Activated T-helper 9 cell treated with anti-CD3 and anti-CD28 coated beads, Interleukin-2, amount 50 U/mL, for 16 hours (primary cell): ENCODE measurements around the gene SNTA1.
"Not testable (repeated sequence)": the region's sequence is repeated elsewhere in the genome, so short reads cannot be mapped to it uniquely, and the experiment has no call there.

Experiments
- DNase-seq: peaks from one replicate; pipeline ENCODE4 v3.0.0-alpha.2; 2020; ENCODE audit warnings: low read depth

SNTA1 gene

DNA sequence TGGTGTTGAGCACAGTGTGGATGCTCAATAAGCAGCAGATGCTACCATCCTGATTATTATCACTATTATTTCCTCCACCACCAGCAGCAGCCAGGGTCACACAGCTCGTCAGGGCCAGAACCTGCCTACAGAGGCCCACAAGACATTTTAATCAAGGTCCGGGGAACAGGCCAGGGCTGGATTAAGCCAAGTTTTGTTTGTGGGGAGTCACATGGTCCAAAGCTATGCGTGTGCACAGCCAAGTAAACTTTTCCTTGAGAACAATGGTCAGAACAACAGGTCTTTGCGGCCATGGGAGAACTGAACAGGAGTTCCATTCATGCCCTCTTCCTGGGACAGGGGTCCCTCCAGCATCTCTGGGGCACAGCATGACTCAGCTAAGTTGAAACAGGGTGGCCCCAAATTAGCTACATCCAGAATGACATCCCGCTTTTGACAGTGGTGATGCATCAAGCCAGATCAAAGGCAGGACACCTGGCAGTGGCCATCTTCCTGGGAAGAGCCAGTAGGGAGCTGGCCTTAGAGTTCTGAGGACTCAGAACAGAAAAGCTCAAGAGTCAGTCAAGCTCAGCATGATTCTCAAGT is 11.7 kb downstream of the SNTA1 start:
- no peak for DNase-seq

DNA sequence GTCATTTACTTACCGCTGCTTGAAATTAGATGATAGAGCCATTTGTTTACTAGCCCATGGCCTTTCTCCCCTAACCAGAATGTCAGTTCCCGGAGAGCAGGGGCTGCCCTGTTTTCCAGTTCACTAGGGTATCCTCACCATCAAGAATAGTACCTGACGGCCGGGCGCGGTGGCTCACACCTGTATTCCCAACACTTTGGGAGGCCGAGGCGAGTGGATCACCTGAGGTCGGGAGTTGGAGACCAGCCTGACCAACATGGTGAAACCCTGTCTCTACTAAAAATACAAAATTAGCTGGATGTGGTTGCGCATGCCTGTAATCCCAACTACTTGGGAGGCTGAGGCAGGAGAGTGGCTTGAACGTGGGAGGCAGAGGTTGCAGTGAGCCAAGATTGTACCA is 19.7 kb downstream of the SNTA1 start:
- DNase-seq, result not testable (repeated sequence)

DNA sequence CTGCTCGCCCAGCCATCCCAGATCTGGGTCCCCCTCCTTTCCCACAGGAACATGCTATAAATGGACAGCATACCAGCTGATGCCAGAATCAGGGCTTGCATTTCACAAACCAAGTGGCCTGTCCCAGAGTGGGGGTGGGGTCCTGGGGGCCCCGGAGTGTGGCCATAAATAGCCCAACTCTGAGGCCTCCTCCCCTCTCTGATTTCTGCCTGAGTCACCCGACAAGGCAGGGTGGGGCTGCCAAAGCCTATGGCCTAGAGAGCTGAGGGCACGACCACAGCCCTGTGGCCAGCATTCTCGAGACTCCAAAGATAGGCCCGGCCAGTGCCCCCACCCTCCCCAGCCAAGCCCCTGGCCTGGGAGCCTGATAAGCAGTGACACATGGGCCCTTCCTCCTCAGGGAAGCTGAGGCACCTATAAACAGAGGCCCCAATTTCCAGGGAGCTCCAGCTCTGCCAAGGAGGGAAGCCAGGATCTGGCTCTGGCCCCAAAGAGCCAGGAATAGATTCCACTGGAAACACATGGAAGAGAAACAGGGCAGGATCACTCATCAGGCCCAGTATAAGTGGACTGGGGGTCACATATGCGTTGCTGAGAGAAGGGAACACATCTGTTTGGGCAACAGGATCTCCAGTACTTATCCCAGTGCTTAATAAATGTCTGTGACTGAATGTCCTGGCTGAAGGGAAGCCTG is 20.3 kb downstream of the SNTA1 start:
- DNase-seq, result no peak

DNA sequence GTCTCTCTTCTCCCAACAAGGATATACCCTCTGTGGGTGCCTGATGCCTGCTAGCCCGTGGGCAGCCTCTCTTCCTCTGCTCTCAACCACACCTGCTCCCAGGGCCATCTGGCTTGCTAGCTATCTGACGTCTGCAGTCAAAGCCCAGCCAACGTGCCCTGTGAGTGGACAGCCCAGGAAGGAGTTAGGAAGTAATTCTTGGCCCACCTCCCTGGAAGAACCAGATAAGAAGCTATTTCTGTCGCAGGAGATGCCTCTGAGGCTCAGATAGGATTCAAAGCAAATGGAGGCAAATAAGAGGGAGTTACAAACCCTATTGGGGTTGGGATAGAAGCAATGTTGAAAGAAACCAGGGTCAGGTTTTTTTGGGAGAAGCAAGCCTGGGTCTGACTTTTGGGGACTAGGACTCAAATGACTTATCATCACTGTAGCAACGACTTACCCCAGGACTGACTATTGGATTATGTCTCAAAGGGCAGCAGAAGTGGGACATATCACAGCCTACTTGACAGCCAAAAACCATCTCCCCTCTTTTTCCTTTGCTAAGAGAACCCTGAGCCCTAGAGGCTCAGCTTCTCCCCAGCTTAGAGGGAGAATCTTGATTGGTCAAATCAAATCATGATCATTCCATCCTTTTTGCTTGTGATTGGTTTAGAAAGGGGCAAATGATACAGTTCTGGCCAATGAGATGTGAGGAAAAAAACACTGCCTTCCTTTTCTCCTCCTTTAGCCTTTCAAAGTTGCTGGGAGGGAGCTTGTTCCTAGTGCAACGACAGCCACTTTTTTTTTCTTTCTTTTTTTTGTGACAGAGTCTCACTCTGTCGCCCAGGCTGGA is 24.2 kb downstream of the SNTA1 start:
- DNase-seq, result no peak

DNA sequence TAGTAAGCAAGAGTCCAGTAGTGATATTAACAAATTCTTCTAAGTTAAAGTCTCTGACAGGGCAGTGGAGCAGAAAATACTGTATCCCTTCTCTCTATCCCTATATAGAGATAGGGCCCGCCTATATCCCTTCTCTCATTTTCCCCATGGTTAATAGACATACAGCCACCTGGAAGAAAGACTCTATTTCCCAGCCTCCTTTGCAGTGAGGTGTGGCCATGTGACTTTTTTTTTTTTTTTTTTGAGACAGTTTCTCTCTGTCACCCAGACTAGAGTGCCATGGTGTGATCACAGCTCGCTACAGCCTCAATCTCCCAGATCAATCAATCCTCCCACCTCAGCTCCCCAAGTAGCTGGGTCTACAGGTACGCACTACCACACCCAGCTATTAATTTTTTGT is 25.5 kb downstream of the SNTA1 start:
- no peak for DNase-seq

DNA sequence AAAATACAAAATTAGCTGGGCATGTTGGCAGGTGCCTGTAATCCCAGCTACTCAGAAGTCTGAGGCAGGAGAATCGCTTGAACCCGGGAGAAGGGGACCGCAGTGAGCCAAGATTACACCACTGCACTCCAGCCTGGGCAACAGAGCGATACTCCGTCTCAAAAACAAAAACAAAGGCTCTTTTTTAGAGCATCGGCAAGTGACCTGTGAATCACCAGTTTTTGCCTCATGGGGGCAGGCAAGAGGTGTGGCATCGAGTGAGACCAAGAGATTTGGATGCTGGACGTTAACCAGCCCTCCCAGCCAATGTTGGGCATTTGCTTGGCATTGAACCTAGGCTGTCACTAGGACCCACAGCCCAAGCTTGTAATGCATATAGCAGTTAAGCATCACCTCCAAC is 27.6 kb downstream of the SNTA1 start:
- DNase-seq, result no peak

DNA sequence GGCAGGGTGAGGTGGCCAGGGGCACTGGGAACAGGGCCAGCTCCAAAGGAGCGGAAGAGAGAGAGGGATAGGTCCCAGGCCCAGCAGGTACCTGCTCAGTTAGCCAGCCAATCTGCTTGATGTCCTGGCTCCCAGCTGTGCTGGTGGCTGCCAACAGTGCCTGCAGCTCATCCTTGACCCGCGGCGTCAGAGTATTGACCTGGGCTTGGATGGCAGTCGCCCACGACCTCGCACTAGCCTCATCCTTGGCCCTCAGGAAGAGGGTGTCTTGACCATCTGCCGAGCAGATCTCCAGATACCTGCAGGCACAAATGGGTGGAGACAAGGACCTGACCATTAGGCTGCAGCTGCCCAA is 31.1 kb downstream of the SNTA1 start:
- DNase-seq, result no peak

DNA sequence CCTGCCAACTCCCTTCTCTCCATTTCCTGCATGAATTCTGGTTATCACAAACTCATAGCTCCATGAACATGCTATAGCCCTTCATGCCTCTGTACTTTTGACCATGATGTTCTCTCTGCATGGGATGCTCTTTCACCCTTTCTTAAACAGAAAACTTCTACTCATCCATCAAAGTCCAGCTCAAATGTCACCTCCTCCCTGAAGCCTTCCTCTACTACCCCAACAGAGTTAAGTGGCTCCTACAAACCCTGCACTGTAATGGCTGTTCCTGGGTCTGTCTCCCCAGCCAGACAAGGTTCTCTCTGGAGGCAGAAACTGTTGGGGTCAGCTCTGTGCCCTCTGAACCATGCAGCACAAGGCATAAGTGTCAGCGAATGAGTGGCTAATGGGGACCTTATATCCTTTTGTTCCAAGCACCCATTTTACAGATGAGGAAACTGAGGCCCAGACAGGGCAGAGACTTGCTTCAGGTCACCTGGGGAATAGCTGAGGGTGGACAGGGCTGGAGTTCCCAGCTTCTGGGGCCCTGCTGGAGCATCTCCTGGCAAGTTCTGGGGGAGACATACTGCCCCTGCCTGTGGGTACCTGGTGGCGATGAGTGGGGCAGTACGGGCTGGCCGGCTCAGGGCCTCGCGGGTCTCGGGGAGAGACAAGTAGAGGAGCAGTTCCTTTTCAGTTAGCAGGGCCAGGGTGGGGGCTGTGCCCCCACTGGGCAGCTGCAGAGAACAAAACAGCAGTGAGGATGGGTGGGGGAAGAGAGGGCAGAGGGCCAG is 31.7 kb downstream of the SNTA1 start:
- DNase-seq, result no peak

DNA sequence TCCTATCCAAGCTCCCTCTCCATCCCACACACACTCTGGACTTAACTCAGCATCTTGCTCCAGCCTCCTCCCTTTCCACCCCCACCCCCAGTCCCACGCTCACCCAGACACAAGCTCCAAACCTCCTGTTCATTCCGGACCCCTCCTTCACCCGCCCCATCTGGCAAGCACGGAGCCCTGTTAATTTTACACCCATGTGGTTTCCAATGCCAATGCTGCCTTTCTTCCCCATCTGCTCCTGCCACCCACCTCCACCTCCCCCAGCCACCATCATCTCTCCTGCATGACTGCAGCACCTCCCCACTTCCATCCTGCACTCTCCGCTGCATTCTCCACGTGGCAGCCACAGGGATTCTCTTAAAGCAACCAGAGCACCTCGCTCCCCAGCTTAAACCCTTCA is 32.3 kb downstream of the SNTA1 start:
- no peak for DNase-seq

DNA sequence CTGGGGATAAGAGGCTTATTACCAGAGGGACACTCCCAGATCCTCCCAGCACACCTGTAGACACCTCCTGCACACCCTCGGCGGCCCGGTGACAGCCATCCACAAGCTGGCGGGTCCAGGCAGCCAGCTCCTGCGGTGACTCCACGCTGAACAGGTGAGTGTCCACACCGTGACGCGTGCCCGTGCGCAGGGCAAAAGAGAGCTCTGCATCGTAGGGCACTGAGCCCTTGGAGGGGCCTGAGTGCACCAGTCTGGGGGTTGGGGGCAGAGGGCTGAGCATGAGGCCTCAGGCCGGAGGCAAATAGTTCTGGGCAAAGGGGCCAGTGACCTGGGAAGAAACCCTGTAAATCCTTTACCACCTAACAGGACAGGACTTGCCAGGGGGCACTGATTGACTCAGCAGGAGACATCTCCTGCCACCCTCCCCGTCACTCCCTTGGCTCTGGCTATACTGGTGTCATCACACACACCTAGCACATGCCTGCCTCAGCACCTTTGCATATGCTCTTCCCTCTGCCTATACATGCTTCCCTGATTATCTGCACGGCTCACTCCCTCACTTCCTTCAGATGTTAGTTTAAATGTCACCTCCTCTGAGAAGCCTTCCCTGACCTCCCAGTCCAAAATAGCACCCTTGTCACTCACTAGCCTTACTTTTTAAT is 33.4 kb downstream of the SNTA1 start:
- DNase-seq, result no peak

DNA sequence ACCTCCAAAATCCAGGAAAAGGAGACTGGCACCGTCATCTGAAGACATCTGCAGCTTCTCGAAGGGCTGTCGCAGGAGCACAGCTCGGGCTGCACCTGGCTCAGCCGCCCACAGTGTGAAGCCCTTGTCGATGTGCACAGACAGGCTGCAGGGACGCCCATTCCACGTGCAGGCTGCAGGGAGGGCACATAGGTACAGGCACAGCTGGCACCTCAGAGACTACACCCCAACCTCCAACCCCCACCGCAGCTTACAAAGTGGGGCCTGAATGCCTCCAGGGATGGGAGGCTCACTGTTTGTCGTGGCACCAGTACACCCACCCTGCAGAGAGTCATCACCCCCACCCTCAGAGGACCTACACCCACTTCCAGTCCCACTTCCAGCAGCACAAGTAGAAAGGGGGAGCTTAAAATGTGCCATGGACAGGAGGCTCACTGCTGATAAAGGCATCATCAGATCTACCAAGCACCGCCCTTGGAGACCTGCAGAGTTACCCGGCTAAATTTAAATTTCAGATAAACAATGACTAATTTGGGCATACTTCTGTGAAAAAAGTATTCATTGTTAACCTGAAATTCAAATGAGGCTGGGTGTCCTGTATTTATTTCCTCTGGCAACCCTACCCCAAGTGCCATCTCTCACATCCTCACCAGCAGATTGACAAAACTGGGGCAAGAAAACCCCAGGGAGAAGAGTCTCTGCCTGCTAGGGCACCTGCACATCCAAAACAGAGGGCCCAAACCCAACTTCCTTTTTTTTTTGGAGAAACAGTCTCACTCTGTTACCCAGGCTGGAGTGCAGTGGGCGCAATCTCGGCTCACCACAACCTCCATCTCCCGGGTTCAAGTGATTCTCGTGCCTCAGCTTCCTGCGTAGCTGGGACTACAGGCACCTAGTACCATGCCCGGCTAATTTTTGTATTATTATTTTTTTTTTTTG is 34.6 kb downstream of the SNTA1 start:
- no peak for DNase-seq

DNA sequence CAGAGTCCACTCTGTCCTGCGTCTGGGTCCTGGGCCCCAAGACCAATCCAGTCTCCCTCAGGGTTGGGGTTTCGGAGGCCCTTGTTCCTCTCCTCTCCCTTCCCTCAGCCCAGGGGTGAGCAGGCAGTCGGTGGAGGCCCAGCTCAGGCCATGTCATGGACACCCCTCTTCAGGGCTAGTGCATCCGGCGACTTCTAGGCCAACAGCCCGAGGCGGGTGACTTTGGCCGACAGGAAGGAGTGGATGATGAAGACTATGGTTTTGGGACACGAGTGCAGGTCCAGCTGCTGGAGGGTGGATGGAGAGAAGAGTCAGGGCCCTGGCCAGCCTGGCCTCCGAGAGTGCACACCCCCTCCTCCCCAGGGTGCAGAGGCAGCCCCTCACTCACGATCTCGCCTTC is 35.2 kb downstream of the SNTA1 start:
- DNase-seq, result no peak

DNA sequence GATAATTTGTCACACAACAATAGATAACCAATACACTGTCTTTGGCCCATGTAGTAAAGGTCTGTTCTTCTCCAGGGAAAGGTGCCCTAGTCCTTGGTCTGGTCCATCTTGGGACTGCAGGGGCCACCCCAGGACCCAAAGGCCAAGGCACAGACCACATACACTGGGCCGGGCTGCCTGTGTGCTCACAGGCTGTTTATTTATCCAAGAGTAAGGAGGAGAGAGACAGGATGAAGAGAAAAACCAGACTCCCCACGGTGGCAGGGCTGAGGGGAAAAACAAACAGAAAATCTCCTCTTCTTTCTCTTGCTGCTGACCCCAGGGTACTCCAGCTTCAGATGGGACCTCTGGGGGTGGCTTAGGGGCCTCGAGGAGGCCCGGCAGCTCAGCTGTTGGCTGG is 35.8 kb downstream of the SNTA1 start:
- DNase-seq, result no peak

DNA sequence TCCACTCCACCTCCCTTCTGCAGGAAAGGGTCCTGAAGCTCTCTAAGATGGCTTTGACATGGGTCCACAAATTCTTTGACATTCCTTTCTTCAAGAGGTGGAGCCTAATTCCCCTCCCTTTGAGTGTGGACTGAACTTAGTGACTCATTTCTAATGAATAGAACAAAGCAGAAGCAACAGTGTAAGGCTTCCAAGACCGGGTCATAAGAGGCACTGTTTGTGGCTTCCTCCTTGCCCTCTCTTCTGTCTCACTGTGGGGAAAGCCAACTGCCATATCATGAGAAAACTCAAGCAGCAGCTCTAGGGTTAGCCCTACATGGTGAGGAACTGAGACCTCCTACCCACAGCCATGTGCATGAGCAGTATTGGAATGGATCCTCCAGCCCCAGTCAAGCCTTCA is 36.3 kb downstream of the SNTA1 start:
- no peak for DNase-seq

DNA sequence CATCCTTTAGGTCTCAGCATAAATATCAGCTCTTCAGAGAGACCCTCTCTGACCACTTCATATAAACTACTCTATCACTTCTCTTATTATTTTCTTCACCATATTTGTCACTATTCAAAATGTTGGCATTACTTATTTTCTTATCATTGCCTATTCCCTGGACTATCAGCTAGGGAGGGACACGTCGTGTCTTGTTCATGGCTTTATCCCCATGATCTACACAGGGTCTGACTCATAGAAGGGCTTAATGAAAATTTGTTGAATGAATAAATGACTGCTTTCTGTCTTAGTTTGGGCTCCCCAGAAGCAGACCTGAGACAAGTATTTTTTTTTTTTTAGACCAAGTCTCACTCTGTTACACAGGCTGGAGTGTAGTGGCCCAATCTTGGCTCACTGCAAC is 39.3 kb downstream of the SNTA1 start:
- DNase-seq, result no peak

DNA sequence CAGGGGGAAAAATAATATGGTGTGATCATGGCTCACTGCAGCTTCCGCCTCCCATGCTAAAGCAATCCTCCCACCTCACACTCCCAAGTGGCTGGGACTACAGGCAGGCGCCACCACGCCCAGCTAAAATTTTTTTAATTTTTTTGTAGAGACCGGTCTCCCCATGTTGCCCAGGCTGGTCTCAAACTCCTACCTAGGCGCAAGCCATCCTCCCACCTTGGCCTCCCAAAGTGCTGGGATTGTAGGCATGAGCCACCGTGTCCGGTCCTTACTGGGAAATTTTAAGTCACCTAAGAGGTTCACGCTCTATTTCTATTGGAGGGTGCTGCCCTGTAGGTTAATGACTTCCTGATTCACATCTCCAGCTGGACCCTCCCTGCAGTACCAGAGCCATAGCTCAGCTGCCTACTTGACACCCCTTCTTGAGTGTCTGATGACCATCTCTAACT is 41.6 kb downstream of the SNTA1 start:
- DNase-seq, result no peak

DNA sequence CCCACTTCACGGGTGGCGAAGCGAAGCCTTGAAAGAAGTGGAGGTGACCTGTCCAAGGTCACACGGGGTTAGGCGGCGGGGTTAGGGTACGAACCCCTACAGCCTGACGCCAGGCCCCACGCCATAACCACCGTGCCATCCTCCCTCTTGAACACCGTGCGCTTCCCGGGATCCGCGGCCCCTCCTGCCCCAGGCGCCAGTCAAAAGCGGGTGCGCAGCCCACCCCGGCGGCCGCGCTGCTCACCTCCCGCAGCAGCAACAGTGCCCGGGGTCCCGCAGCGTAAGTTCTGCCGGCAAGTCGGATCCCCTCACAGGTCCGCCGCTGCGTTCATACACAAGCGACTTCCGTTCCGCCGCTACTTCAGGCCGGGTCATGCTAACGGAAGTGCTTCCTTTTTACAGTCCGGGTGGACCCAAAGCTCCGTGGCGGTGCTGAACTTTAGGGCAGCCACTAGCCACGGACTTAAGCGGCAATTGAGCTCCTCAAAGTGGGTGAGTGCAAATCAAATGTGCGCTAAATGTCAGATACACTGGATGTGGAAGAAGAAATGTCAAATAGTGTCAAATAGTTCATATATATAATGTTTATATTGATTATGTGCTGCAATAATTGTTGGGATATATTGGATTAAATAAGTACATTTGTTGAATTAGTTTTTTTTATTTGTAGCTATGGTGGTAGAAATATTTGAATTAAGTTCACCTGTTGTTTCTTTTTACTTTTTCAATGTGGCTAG is 42.2 kb downstream of the SNTA1 start, which contains the start of gene CDK5RAP1:
Gene CDK5RAP1, minus strand, starts transcription at position 336 of the 737 bp plus-strand sequence. CDS start 4,455 bp downstream, outside the sequence.
- DNase-seq, result peak; percentile 72

DNA sequence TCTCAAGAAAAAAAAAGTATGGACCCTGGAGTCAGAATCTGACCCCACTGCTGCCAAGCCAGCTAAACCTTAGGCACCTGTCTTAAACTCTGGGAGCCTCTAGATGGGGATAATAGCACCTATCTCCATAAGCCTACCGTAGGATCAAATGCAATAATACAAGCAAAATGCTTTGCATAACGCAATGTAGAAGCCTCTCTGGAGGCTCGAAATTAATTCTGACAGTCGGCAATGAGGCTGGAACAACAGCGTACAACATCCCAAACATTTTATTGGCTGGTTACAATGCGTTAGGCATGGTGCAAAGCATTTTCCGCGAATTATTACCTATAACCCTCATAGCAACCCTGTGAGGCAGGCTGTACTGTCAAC is 42.8 kb downstream of the SNTA1 start:
- DNase-seq, result no peak

DNA sequence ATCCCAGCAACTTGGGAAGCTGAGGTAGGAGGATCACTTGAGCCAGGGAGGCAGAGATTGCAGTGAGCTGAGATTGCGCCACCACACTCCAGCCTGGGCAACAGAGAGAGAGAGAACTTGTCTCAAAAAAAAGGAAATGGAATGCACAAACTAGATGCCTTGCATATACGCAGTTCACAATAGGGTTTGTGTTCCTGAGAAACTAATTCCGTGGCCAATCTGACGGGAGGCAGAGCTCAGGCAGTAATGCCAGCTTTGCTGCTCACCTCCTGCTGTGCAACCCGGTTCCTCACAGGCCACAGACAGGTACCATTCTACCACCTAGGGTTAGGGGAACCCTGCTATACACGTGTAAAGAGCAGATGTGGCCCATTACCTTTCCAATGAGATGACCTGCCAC is 43.6 kb downstream of the SNTA1 start:
- DNase-seq, result no peak

DNA sequence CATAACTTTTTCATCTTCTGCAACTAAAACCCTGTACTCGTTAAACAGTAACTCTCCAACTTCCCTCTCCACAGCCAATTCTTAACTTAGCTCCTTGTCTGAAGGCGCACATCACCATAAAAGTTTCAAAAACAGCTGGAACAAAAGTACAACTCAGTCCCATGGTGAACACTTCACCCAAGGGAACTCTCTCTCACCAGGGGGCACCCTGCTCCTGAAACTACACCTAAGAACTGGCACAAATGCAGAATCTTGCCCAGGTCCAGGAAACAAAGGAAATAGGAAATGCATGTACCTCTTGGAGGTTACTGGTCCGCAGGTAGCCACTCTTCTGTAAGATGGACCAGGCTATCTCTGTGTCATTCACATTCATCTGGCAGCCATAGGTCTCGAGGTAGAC is 48.8 kb downstream of the SNTA1 start:
- no peak for DNase-seq
